Thoracic aorta (tissue), 2 donors: ENCODE results near the gene RYR1. TPM values are rescaled to one million over a fixed set of nuclear protein-coding genes. Genes with fewer than 3 reads are reported as not detected.

Source experiments
- ATAC-seq: fragments of 150-250 bp; one replicate; pipeline ENCODE4 v1.8.0; 2017; ENCODE audit warnings: low read depth; ENCODE audit not compliant: insufficient number of reproducible peaks, low FRiP score
- DNase-seq: peaks from one replicate; pipeline ENCODE4 v3.0.0-alpha.2; 2020; ENCODE audit warnings: low spot score
- H3K27ac ChIP-seq, 2 donors: fragments of 200-600 bp; sonication (generic); 1 replicate in 1 of 2; 2 replicates in 1 of 2; pipeline ENCODE4 v1.5.1; 2016; ENCODE audit warnings: mild to moderate bottlenecking in 2 of 2, moderate library complexity in 2 of 2
- H3K27me3 ChIP-seq: fragments of 200-600 bp; sonication (generic); replicated peaks from 2 replicates; pipeline ENCODE4 v1.6.0; 2016; ENCODE audit warnings: mild to moderate bottlenecking; ENCODE audit not compliant: insufficient read depth
- H3K36me3 ChIP-seq: fragments of 200-600 bp; sonication (generic); one replicate; pipeline ENCODE4 v1.5.1; 2016
- H3K4me1 ChIP-seq, 2 donors: fragments of 200-600 bp; sonication (generic); 1 replicate in 1 of 2; 2 replicates in 1 of 2; pipeline versions ENCODE4 v1.5.1 to v1.6.0; 2016; ENCODE audit warnings: low read depth in 2 of 2, mild to moderate bottlenecking in 1 of 2; ENCODE audit not compliant: control insufficient read depth in 1 of 2
- H3K4me3 ChIP-seq: fragments of 200-600 bp; sonication (generic); 2 replicates; pipeline ENCODE4 v1.5.1; 2016; ENCODE audit warnings: mild to moderate bottlenecking
- H3K9me3 ChIP-seq: fragments of 200-600 bp; sonication (generic); 2 replicates; pipeline ENCODE4 v1.5.1; 2016
- CTCF ChIP-seq: fragments of 200-600 bp; sonication (generic); IDR thresholded peaks from one replicate; pipeline ENCODE4 v1.5.1; 2019; ENCODE audit warnings: antibody characterized with exemption
- total RNA-seq, 2 donors: library from RNA; depleted of rRNA; stranded (reverse); fragments of >200 nt; gene quantifications; one replicate each; pipeline versions ENCODE4 v1.1.0 to v1.2.3, GENCODE V29; 2016

The RYR1 gene
- total RNA-seq, 2 donors from 2014 or later, result 3.8 to 4.3 TPM

- no peak for ATAC-seq
- no peak for TF ChIP-seq CTCF
- no peak overlapping the region for H3K27ac ChIP-seq
- DNase-seq, result no peak
- no peaks in the 10 kb centered on the region for H3K27me3 ChIP-seq
- H3K4me3 ChIP-seq, result no peak overlapping the region
- no peaks in the 10 kb centered on the region for H3K36me3 ChIP-seq
- no peaks in the 10 kb centered on the region for H3K9me3 ChIP-seq
- peaks cover 3 to 8% of the 10 kb centered on the region in 2 donors for H3K4me1 ChIP-seq
These were observed 85.7 kb downstream of the RYR1 start for GRCh38 chr19:38519168-38519567.

GRCh38 chr19:38519988-38520387 lies 86.5 kb downstream of the RYR1 start:
- DNase-seq, result no peak
- Histone ChIP-seq H3K4me1 (peaks cover 3 to 4% of the 10 kb centered on the region in 2 donors), H3K27ac (no peak overlapping the region), H3K9me3 (no peaks in the 10 kb centered on the region), H3K36me3 (no peaks in the 10 kb centered on the region), H3K4me3 (no peak overlapping the region), H3K27me3 (no peaks in the 10 kb centered on the region)
- no peak for TF ChIP-seq CTCF
- ATAC-seq, result no peak

- TF ChIP-seq CTCF, result no peak
- no peaks in the 10 kb centered on the region for H3K27me3 ChIP-seq
- DNase-seq (no peak), ATAC-seq (no peak)
- no peaks in the 10 kb centered on the region for H3K4me1 ChIP-seq
- no peak overlapping the region for H3K4me3 ChIP-seq
- H3K36me3 ChIP-seq, result no peaks in the 10 kb centered on the region
- H3K27ac ChIP-seq, result no peak overlapping the region
- H3K9me3 ChIP-seq, result no peaks in the 10 kb centered on the region
These were observed 89.4 kb downstream of the RYR1 start for GRCh38 chr19:38522915-38523314.

- ATAC-seq (no peak), DNase-seq (no peak)
- TF ChIP-seq CTCF, result no peak
- H3K4me3 ChIP-seq, result no peak overlapping the region
- H3K27me3 ChIP-seq, result no peaks in the 10 kb centered on the region
- H3K9me3 ChIP-seq, result no peaks in the 10 kb centered on the region
- H3K27ac ChIP-seq, result no peak overlapping the region
- no peaks in the 10 kb centered on the region for H3K4me1 ChIP-seq
- no peaks in the 10 kb centered on the region for H3K36me3 ChIP-seq
These were observed 89.8 kb downstream of the RYR1 start for GRCh38 chr19:38523319-38523718.

- Histone ChIP-seq H3K9me3 (no peaks in the 10 kb centered on the region), H3K27me3 (no peaks in the 10 kb centered on the region), H3K4me1 (no peaks in the 10 kb centered on the region), H3K36me3 (no peaks in the 10 kb centered on the region), H3K27ac (no peak overlapping the region), H3K4me3 (no peak overlapping the region)
- no peak for ATAC-seq
- TF ChIP-seq CTCF, result no peak
- no peak for DNase-seq
These were observed 90.9 kb downstream of the RYR1 start for GRCh38 chr19:38524369-38524768.
